ENCODE results near the gene NSUN2. TPM values are rescaled to one million over a fixed set of nuclear protein-coding genes. Genes with fewer than 3 reads are reported as not detected.

NSUN2 gene
- total and polyA plus RNA-seq, 2 experiments from 2014 or later, result 37.7 to 47.2 TPM

GRCh38 chr5:6611334-6612256, 21.2 kb downstream of the NSUN2 start:
- Histone ChIP-seq H3K4me1 (ENCODE audit: low read depth) (no peaks in the 10 kb centered on the region), H3K27ac (no peak overlapping the region), H3K4me3 (no peak overlapping the region), H3K27me3 (no peaks in the 10 kb centered on the region), H3K9me3 (ENCODE audit: low read depth) (no peaks in the 10 kb centered on the region), H3K36me3 (peaks cover 76% of the 10 kb centered on the region)
- no peak for DNase-seq (ENCODE audit: low read depth in 1 of 2, low spot score in 1 of 2)
- no peak for TF ChIP-seq CTCF (IDR thresholded peaks at IDR 0.05; ENCODE audit: low read depth, low read length)

GRCh38 chr5:6608016-6608415, 24.8 kb downstream of the NSUN2 start:
- H3K27me3 ChIP-seq, result no peaks in the 10 kb centered on the region
- no peak for DNase-seq (ENCODE audit: low read depth in 1 of 2, low spot score in 1 of 2)
- H3K9me3 ChIP-seq (ENCODE audit: low read depth), result no peaks in the 10 kb centered on the region
- TF ChIP-seq CTCF (IDR thresholded peaks at IDR 0.05; ENCODE audit: low read depth, low read length), result no peak
- peaks cover 64% of the 10 kb centered on the region for H3K36me3 ChIP-seq
- H3K27ac ChIP-seq, result no peak overlapping the region
- no peaks in the 10 kb centered on the region for H3K4me1 ChIP-seq (ENCODE audit: low read depth)
- no peak overlapping the region for H3K4me3 ChIP-seq

- Histone ChIP-seq H3K9me3 (ENCODE audit: low read depth) (no peaks in the 10 kb centered on the region), H3K4me3 (no peak overlapping the region), H3K27me3 (no peaks in the 10 kb centered on the region), H3K36me3 (peaks cover 66% of the 10 kb centered on the region), H3K4me1 (ENCODE audit: low read depth) (no peaks in the 10 kb centered on the region), H3K27ac (no peak overlapping the region)
- no peak for TF ChIP-seq CTCF (IDR thresholded peaks at IDR 0.05; ENCODE audit: low read depth, low read length)
- DNase-seq (ENCODE audit: low read depth in 1 of 2, low spot score in 1 of 2), result no peak
Measured at GRCh38 chr5:6607559-6607936, 25.3 kb downstream of the NSUN2 start.

- Histone ChIP-seq H3K27me3 (no peaks in the 10 kb centered on the region), H3K4me3 (no peak overlapping the region), H3K27ac (no peak overlapping the region), H3K9me3 (ENCODE audit: low read depth) (no peaks in the 10 kb centered on the region), H3K4me1 (ENCODE audit: low read depth) (no peaks in the 10 kb centered on the region), H3K36me3 (peaks cover 67% of the 10 kb centered on the region)
- no peak for TF ChIP-seq CTCF (IDR thresholded peaks at IDR 0.05; ENCODE audit: low read depth, low read length)
- no peak for DNase-seq (ENCODE audit: low read depth in 1 of 2, low spot score in 1 of 2)
Measured at GRCh38 chr5:6606884-6607558, 25.8 kb downstream of the NSUN2 start.

GRCh38 chr5:6604946-6605345, 27.9 kb downstream of the NSUN2 start:
- Histone ChIP-seq H3K4me3 (no peak overlapping the region), H3K27me3 (no peaks in the 10 kb centered on the region), H3K4me1 (ENCODE audit: low read depth) (no peaks in the 10 kb centered on the region), H3K27ac (no peak overlapping the region), H3K36me3 (peaks cover 67% of the 10 kb centered on the region), H3K9me3 (ENCODE audit: low read depth) (no peaks in the 10 kb centered on the region)
- DNase-seq (ENCODE audit: low read depth in 1 of 2, low spot score in 1 of 2), result no peak
- no peak for TF ChIP-seq CTCF (IDR thresholded peaks at IDR 0.05; ENCODE audit: low read depth, low read length)

All from cardiac muscle cell (in vitro differentiated cells and primary cell).